ENCODE data around the gene FSTL4. TPM values are rescaled to one million over a fixed set of nuclear protein-coding genes. Genes with fewer than 3 reads are reported as not detected.
"Not testable (repeated sequence)": the region's sequence is repeated elsewhere in the genome, so short reads cannot be mapped to it uniquely, and the experiment has no call there.

The FSTL4 gene
- total RNA-seq, 2 donors from 2014 or later, result 4.4 to 5.5 TPM

- Mint-ChIP-seq H3K27me3 (ENCODE audit: insufficient read depth) (no peaks in the 10 kb centered on the region), H3K27ac (no peak overlapping the region), H3K9me3 (no peaks in the 10 kb centered on the region), H3K36me3 (ENCODE audit: low read depth) (no peaks in the 10 kb centered on the region), H3K4me3 (no peak overlapping the region), H3K4me1 (peaks cover 2% of the 10 kb centered on the region)
- H3K9me3 ChIP-seq (ENCODE audit: control insufficient read depth, low read length), result no peaks in the 10 kb centered on the region
- no peak for TF ChIP-seq CTCF (conservative IDR thresholded peaks at IDR 0.05)
- no peaks in the 10 kb centered on the region for H3K36me3 ChIP-seq (ENCODE audit: control insufficient read depth, insufficient read depth, low read length)
- DNase-seq, result no peak
- no peaks in the 10 kb centered on the region for H3K4me1 ChIP-seq (ENCODE audit: control insufficient read depth, insufficient read depth, low read length)
- no peak overlapping the region for H3K27ac ChIP-seq (ENCODE audit: low read depth, low read length)
- H3K9ac ChIP-seq (ENCODE audit: extremely low read depth, low read length, poor library complexity, severe bottlenecking), result no peak overlapping the region
- H3K4me3 ChIP-seq (ENCODE audit: low read length), result no peak overlapping the region
- no peaks in the 10 kb centered on the region for H3K27me3 ChIP-seq (ENCODE audit: control insufficient read depth, insufficient read depth, low read length, poor library complexity, severe bottlenecking)
- 88 to 96% methylated on average over 4 to 7 of the region's 7 CpGs for WGBS, 2 experiments (ENCODE audit: insufficient coverage in 1 of 2, insufficient read length in 1 of 2)
These were observed 73.6 kb downstream of the FSTL4 start for GRCh38 chr5:133538718-133539117.

GRCh38 chr5:133535241-133535929 is 77.0 kb downstream of the FSTL4 start:
- not testable (repeated sequence) for H3K4me3 ChIP-seq (ENCODE audit: low read length); H3K9me3 Mint-ChIP-seq
- WGBS, 2 experiments (ENCODE audit: insufficient coverage in 1 of 2, insufficient read length in 1 of 2), result 91% methylated on average over 7 to 12 of the region's 13 CpGs

GRCh38 chr5:133534566-133534965 is 77.8 kb downstream of the FSTL4 start:
- Histone ChIP-seq H3K27me3 (ENCODE audit: control insufficient read depth, insufficient read depth, low read length, poor library complexity, severe bottlenecking) (no peaks in the 10 kb centered on the region), H3K4me1 (ENCODE audit: control insufficient read depth, insufficient read depth, low read length) (peaks cover 12% of the 10 kb centered on the region), H3K27ac (ENCODE audit: low read depth, low read length) (no peak overlapping the region), H3K9me3 (ENCODE audit: control insufficient read depth, low read length) (no peaks in the 10 kb centered on the region), H3K4me3 (ENCODE audit: low read length) (no peak overlapping the region), H3K36me3 (ENCODE audit: control insufficient read depth, insufficient read depth, low read length) (no peaks in the 10 kb centered on the region), H3K9ac (ENCODE audit: extremely low read depth, low read length, poor library complexity, severe bottlenecking) (no peak overlapping the region)
- no peak overlapping the region for H3K4me3 Mint-ChIP-seq
- H3K36me3 Mint-ChIP-seq (ENCODE audit: low read depth), result no peaks in the 10 kb centered on the region
- H3K4me1 Mint-ChIP-seq, result peaks cover 20% of the 10 kb centered on the region
- no peak for DNase-seq
- H3K27ac Mint-ChIP-seq, result no peak overlapping the region
- H3K9me3 Mint-ChIP-seq, result no peaks in the 10 kb centered on the region
- 85 to 100% methylated on average over 1 to 2 of the region's 2 CpGs for WGBS, 2 experiments (ENCODE audit: insufficient coverage in 1 of 2, insufficient read length in 1 of 2)
- TF ChIP-seq CTCF (conservative IDR thresholded peaks at IDR 0.05), result no peak
- peaks cover 1% of the 10 kb centered on the region for H3K27me3 Mint-ChIP-seq (ENCODE audit: insufficient read depth)

More at GRCh38 chr5:133535241-133535929, 77.0 kb downstream of the FSTL4 start:
- not testable (repeated sequence) for H3K4me1 ChIP-seq (ENCODE audit: control insufficient read depth, insufficient read depth, low read length); H3K9me3 ChIP-seq (ENCODE audit: control insufficient read depth, low read length); H3K27me3 ChIP-seq (ENCODE audit: control insufficient read depth, insufficient read depth, low read length, poor library complexity, severe bottlenecking); H3K4me3 Mint-ChIP-seq; H3K27ac Mint-ChIP-seq; H3K36me3 Mint-ChIP-seq (ENCODE audit: low read depth); H3K27me3 Mint-ChIP-seq (ENCODE audit: insufficient read depth); H3K27ac ChIP-seq (ENCODE audit: low read depth, low read length); DNase-seq; H3K9ac ChIP-seq (ENCODE audit: extremely low read depth, low read length, poor library complexity, severe bottlenecking); H3K36me3 ChIP-seq (ENCODE audit: control insufficient read depth, insufficient read depth, low read length)
- peaks cover 12% of the 10 kb centered on the region for H3K4me1 Mint-ChIP-seq
